Measurements from ENCODE around the gene SDC4.

DNA sequence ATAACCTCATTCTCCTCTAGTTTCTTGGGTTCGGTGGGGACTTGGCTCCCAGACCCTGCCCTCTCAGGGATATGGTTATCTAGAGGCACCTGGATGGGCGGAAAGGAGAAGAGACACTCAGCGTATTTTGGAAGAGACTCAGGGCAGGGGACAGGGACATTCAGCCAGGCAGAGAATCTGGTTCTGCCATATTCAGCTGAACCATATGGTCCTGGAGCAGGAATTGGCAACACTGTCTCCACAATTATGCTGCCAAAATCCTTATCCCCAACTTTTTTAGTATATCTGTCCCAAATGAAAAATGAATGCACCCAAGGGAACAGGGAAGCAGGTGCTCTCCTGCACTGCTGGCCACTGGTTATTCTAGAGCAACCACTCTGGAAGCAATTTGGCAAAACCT lies 17.7 kb downstream of the SDC4 start:
- no peak for TF ChIP-seq EGR1 (IDR thresholded peaks at IDR 0.05; ENCODE audit: low read depth in 2 of 2)
- TF ChIP-seq, protein P1, sequence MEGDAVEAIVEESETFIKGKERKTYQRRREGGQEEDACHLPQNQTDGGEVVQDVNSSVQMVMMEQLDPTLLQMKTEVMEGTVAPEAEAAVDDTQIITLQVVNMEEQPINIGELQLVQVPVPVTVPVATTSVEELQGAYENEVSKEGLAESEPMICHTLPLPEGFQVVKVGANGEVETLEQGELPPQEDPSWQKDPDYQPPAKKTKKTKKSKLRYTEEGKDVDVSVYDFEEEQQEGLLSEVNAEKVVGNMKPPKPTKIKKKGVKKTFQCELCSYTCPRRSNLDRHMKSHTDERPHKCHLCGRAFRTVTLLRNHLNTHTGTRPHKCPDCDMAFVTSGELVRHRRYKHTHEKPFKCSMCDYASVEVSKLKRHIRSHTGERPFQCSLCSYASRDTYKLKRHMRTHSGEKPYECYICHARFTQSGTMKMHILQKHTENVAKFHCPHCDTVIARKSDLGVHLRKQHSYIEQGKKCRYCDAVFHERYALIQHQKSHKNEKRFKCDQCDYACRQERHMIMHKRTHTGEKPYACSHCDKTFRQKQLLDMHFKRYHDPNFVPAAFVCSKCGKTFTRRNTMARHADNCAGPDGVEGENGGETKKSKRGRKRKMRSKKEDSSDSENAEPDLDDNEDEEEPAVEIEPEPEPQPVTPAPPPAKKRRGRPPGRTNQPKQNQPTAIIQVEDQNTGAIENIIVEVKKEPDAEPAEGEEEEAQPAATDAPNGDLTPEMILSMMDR (IDR thresholded peaks at IDR 0.05; ENCODE audit: low read depth, low read length, missing input control) = no peak
- TF ChIP-seq RAD21 (IDR thresholded peaks at IDR 0.05) = no peak
- no peak for TF ChIP-seq YY1 (IDR thresholded peaks at IDR 0.05)
- no peak for TF ChIP-seq TAF1 (conservative IDR thresholded peaks at IDR 0.05)
- TF ChIP-seq, protein P2, sequence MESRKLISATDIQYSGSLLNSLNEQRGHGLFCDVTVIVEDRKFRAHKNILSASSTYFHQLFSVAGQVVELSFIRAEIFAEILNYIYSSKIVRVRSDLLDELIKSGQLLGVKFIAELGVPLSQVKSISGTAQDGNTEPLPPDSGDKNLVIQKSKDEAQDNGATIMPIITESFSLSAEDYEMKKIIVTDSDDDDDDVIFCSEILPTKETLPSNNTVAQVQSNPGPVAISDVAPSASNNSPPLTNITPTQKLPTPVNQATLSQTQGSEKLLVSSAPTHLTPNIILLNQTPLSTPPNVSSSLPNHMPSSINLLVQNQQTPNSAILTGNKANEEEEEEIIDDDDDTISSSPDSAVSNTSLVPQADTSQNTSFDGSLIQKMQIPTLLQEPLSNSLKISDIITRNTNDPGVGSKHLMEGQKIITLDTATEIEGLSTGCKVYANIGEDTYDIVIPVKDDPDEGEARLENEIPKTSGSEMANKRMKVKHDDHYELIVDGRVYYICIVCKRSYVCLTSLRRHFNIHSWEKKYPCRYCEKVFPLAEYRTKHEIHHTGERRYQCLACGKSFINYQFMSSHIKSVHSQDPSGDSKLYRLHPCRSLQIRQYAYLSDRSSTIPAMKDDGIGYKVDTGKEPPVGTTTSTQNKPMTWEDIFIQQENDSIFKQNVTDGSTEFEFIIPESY (IDR thresholded peaks at IDR 0.05) = no peak
- no peak for TF ChIP-seq SP1 (IDR thresholded peaks at IDR 0.05)
- TF ChIP-seq GABPA (IDR thresholded peaks at IDR 0.05 in 1 of 2, conservative IDR thresholded peaks at IDR 0.05 in 1 of 2) = no peak
- no peak for TF ChIP-seq RXRA (IDR thresholded peaks at IDR 0.05)
